ENCODE measurements around the gene SUFU. TPM values are rescaled to one million over a fixed set of nuclear protein-coding genes. Genes with fewer than 3 reads are reported as not detected.

SUFU gene
- total RNA-seq, 1 donor from 2014 or later: 8.9 TPM

DNA sequence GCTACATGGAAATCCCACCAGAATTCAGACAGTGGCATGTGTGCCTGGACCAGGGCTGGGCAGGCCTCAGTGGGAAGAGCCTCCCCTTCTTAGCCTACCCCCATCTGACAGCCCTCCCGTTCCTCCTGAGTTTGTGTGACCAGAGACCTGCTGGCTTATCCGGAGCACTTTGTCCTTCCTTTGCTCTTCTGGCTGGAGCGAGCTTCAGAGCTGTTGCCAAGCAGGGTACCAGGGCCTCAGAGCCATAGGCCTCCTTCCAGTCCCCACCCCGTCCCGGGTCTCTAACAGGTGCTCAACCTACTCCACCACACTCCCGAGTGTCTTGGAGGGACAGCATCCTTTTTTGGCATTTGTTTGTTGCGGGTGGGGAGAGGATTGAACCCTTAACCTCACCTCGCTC lies 114.0 kb downstream of the SUFU start:
- no peak for DNase-seq (ENCODE audit: low read depth)
- H3K36me3 ChIP-seq (ENCODE audit: control insufficient read depth, insufficient read depth, low read length): no peaks in the 10 kb centered on the region
- H3K4me3 ChIP-seq (ENCODE audit: low read depth, low read length): no peak overlapping the region
- TF ChIP-seq, protein P1, sequence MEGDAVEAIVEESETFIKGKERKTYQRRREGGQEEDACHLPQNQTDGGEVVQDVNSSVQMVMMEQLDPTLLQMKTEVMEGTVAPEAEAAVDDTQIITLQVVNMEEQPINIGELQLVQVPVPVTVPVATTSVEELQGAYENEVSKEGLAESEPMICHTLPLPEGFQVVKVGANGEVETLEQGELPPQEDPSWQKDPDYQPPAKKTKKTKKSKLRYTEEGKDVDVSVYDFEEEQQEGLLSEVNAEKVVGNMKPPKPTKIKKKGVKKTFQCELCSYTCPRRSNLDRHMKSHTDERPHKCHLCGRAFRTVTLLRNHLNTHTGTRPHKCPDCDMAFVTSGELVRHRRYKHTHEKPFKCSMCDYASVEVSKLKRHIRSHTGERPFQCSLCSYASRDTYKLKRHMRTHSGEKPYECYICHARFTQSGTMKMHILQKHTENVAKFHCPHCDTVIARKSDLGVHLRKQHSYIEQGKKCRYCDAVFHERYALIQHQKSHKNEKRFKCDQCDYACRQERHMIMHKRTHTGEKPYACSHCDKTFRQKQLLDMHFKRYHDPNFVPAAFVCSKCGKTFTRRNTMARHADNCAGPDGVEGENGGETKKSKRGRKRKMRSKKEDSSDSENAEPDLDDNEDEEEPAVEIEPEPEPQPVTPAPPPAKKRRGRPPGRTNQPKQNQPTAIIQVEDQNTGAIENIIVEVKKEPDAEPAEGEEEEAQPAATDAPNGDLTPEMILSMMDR (IDR thresholded peaks at IDR 0.05; ENCODE audit: insufficient read depth, low read length, poor library complexity, severe bottlenecking): no peak
- H3K27me3 ChIP-seq (ENCODE audit: control insufficient read depth, insufficient read depth, low read length): no peaks in the 10 kb centered on the region

DNA sequence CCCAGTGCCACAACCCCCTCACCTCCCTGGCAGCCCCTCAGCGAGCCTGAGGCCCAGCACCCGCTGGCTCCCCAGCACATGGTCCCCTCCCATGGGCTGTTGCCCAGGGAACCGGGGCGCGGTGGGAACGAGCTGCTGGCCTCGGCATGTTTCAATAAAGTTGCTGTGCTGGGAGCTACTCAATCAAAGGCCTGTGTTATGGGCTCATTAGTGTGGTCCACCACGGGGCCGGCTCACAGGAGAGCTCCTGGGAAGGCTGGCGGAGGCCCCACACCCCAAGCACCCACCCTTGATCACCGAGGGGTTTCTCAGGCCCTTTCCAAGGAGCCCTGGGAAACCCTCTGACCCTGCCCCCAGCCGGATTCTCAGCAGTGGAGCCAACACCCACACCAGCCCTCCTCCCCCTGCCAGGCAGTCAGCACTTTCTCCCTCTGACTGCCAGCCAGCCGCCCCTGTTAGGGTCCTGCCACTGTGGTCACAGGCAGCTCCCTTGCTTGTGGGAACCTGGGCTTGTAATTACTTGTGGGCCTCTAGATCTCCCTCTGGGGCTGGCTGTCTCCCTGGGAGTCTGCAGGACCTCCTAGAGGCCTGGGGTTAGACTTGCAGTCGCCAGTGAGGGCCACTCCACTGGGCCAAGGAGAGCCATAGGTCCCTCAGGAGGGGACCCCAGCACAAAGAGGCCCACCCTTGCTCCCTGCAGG lies 115.7 kb downstream of the SUFU start:
- DNase-seq (ENCODE audit: low read depth): no peak
- H3K4me3 ChIP-seq (ENCODE audit: low read depth, low read length): no peak overlapping the region
- no peaks in the 10 kb centered on the region for H3K27me3 ChIP-seq (ENCODE audit: control insufficient read depth, insufficient read depth, low read length)
- H3K36me3 ChIP-seq (ENCODE audit: control insufficient read depth, insufficient read depth, low read length): no peaks in the 10 kb centered on the region
- TF ChIP-seq, protein P1 (IDR thresholded peaks at IDR 0.05; ENCODE audit: insufficient read depth, low read length, poor library complexity, severe bottlenecking): no peak

DNA sequence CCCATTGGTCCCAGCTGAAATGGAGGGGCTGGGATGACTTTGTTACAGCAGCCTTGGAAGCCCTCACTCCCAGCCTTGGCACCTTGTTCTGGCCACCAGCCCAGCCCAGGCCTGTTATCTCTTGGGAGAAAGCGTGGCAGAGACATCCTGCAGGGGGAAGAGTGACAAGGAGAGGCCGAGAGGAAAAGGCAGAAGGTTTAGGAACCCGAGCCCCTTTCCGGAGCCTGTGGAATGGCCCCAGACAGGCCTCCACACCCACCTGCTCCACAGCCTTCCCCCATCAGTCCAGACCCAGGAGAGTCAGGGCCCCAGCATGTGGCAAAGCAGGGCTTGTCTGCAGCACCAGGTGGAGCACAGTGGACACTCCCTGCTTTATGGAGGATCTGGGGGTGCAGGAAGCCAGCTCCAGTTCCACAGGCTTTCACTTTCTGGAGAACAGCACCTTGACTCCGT lies 116.4 kb downstream of the SUFU start:
- Histone ChIP-seq H3K4me3 (ENCODE audit: low read depth, low read length) (no peak overlapping the region), H3K36me3 (ENCODE audit: control insufficient read depth, insufficient read depth, low read length) (no peaks in the 10 kb centered on the region), H3K27me3 (ENCODE audit: control insufficient read depth, insufficient read depth, low read length) (no peaks in the 10 kb centered on the region)
- DNase-seq (ENCODE audit: low read depth): no peak
- TF ChIP-seq, protein P1 (IDR thresholded peaks at IDR 0.05; ENCODE audit: insufficient read depth, low read length, poor library complexity, severe bottlenecking): no peak

DNA sequence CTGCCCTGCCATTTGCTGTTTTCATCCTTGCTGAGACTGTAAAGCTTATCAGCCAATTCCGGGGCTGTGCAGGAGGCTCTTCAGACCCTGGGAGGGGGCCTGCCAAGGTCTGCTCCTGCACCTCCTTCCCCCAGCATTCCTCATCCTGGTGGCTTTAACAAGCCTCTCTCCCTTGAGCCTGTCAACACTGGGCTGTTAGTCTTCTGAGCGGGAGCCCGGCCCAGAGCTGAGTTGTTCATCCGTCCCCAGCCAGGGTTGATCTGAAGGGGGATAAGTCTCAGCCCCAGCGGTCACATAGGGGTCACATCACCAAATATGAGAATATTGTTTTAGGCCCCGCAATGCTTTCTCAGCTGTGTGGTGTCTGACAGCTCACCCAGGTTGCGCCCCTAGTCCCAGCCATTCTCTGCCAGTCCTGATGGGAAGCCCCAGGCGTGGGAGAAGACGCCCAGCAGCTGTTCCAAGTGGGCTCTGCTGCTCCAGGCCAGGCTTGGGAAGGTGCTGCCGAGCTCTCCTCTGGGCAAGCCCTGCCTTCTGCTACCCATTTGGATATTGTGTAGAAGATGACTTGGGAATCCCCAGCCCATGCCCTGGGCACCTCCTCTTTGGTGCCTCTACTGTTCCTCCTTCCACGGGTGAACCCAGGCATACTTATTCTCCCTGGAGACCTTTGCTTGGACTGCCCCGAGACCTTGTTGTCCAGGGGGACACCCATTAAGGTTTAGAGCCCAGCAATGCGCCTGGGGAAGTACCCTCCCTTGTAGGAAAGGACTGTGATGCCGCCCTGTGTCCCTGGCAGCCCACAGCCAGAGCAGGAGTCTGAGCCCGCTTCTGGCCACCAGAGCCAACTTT lies 117.0 kb downstream of the SUFU start:
- Histone ChIP-seq H3K27me3 (ENCODE audit: control insufficient read depth, insufficient read depth, low read length) (no peaks in the 10 kb centered on the region), H3K4me3 (ENCODE audit: low read depth, low read length) (no peak overlapping the region), H3K36me3 (ENCODE audit: control insufficient read depth, insufficient read depth, low read length) (no peaks in the 10 kb centered on the region)
- DNase-seq (ENCODE audit: low read depth): no peak
- TF ChIP-seq, protein P1 (IDR thresholded peaks at IDR 0.05; ENCODE audit: insufficient read depth, low read length, poor library complexity, severe bottlenecking): no peak

DNA sequence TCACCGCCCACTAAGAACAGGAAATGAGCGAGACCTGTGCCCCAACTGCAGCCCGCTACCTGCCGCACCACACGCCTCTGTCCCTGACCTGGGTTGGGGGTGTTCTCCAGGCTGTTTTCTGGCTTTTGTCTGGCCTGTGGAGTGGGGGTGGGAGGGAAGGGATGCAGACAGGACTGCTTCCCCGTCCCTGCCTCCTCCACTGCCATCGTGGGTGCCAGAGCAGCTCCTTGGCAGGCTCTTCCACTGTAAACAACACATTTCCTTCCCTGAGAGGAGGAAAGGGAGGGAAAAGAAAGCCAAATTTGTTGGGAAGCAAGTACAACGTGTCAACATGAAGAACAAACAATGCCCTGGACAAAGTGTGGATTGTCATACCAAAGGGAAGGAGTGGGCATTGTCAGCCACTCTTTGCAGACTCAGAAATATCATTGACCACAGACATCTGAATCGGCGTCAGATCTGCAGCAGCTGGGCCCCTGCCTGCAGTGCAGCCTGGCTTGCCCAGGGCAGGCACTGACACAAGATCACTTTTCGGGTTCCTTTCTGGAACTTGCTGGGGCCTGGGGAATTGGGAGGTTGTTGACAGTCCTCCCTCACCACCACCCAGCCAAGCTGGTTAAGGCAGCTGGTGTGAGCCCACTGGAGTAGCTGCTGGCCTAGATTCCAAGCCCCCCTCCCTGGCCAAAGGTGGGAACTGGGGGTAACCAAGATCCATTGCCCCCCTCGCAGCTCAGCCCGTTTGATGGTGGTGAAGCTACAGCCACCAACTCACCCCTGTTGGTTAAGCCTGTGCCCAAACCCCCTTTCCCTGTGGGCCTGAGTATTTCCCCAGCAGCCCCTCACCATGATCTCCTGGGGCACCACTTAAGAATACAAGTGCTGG lies 117.9 kb downstream of the SUFU start:
- Histone ChIP-seq H3K4me3 (ENCODE audit: low read depth, low read length) (no peak overlapping the region), H3K36me3 (ENCODE audit: control insufficient read depth, insufficient read depth, low read length) (no peaks in the 10 kb centered on the region), H3K27me3 (ENCODE audit: control insufficient read depth, insufficient read depth, low read length) (no peaks in the 10 kb centered on the region)
- no peak for DNase-seq (ENCODE audit: low read depth)
- TF ChIP-seq, protein P1 (IDR thresholded peaks at IDR 0.05; ENCODE audit: insufficient read depth, low read length, poor library complexity, severe bottlenecking): no peak

Data from kidney epithelial cell (primary cell).